K562 (cell line): ENCODE results near the gene FBXW7. TPM values are rescaled to one million over a fixed set of nuclear protein-coding genes. Genes with fewer than 3 reads are reported as not detected.
A peak's percentile ranks its signal among the peaks of the same experiment; 100 is the strongest.

ENCODE experiments used
- FOXK1 ChIP-seq: sonication (generic); formaldehyde crosslinking; IDR thresholded peaks from 2 replicates; pipeline ENCODE4 v1.8.0; 2022; ENCODE audit warnings: missing genetic modification reagents, mild to moderate bottlenecking, borderline replicate concordance
- FOXP1 ChIP-seq: sonication (generic); formaldehyde crosslinking; IDR thresholded peaks from 2 replicates; pipeline ENCODE4 v1.8.0; 2022; ENCODE audit warnings: mild to moderate bottlenecking, missing genetic modification reagents
- FUS ChIP-seq: fragments of 200-400 bp; formaldehyde crosslinking; optimal IDR thresholded peaks from 2 replicates; pipeline ENCODE3; 2017; ENCODE audit warnings: low read depth, low read length
- GTF3C2 ChIP-seq: IDR thresholded peaks from 3 replicates; pipeline ENCODE4 v1.6.1; 2011; ENCODE audit warnings: borderline replicate concordance, mild to moderate bottlenecking, moderate library complexity; ENCODE audit not compliant: insufficient read length; ENCODE audit errors: extremely low read depth
- MLLT1 ChIP-seq, 2 experiments: fragments of 450-650 bp; IDR thresholded peaks; 2 replicates each; pipeline ENCODE4 v1.6.1; 2016
- NUFIP1 ChIP-seq: fragments of 450-650 bp; IDR thresholded peaks from 2 replicates; pipeline ENCODE4 v1.6.1; 2018; ENCODE audit not compliant: partially characterized antibody
- TGIF2 ChIP-seq: sonication (generic); formaldehyde crosslinking; IDR thresholded peaks from 2 replicates; pipeline ENCODE4 v1.8.1; 2022; ENCODE audit warnings: mild to moderate bottlenecking, missing genetic modification reagents, moderate library complexity
- TSC22D4 ChIP-seq: fragments of 450-650 bp; IDR thresholded peaks from 2 replicates; pipeline ENCODE4 v1.6.1; 2016; ENCODE audit warnings: missing genetic modification characterization, missing biosample characterization, control low read depth
- VEZF1 ChIP-seq: fragments of 200-800 bp; sonication (Bioruptor generic); IDR thresholded peaks from 2 replicates; pipeline ENCODE4 v1.6.1; 2017; ENCODE audit warnings: missing genetic modification characterization, missing compliant biosample characterization
- ZNF384 ChIP-seq: IDR thresholded peaks from 2 replicates; pipeline ENCODE4 v1.6.1; 2012; ENCODE audit warnings: low read depth, low read length, improper control_type of control experiment
- ZNF398 ChIP-seq: fragments of 250-450 bp; sonication (Bioruptor Pico); IDR thresholded peaks from 2 replicates; pipeline ENCODE4 v1.8.0; 2021; ENCODE audit warnings: moderate library complexity, mild to moderate bottlenecking, inconsistent platforms
- ZNF592 ChIP-seq: fragments of 450-650 bp; IDR thresholded peaks from 2 replicates; pipeline ENCODE4 v1.6.1; 2017; ENCODE audit warnings: antibody characterized with exemption, mild to moderate bottlenecking
- ZNF655 ChIP-seq: fragments of 250-450 bp; sonication (Bioruptor Pico); IDR thresholded peaks from 2 replicates; pipeline ENCODE4 v1.5.0; 2021
- polyA plus RNA-seq, 8 experiments: library from polyadenylated mRNA; depleted of rRNA in 4 of 8; stranded (reverse) in 5 of 8; unstranded in 3 of 8; fragments of >200 nt; fragmentation: Nextera tagmentation in 2 of 8; fragmentation: Illumina TruSeq in 1 of 8; extraction: Ambion mirVana in 2 of 8; extraction: Trizol in 1 of 8; gene quantifications; 2 replicates each; pipeline versions ENCODE4 v1.2.1 to v1.2.3, GENCODE V29; 2011 to 2014; ENCODE audit warnings: inconsistent platforms in 1 of 8, missing spikeins in 1 of 8
- total RNA-seq, 7 experiments: library from RNA; depleted of rRNA in 6 of 7; stranded (reverse); fragments of >200 nt in 6 of 7; fragmentation: Illumina TruSeq in 2 of 7; extraction: Trizol in 2 of 7; gene quantifications; 2 replicates each; pipeline versions ENCODE4 v1.2.1 to v1.2.3, GENCODE V29; 2011 to 2021; ENCODE audit warnings: low replicate concordance in 1 of 7

FBXW7 gene
- total and polyA plus RNA-seq, 9 of the 15 experiments (the other 6 are each of a cell fraction or from before 2014, with no cell fraction given) = 6.8 to 44.2 (median 16.4) TPM

GRCh38 chr4:152572417-152573086, 36.7 kb upstream of the FBXW7 start (continued):
- TF ChIP-seq ZNF655 (CRISPR knock-in tag) = no peak
- TF ChIP-seq ZNF592 = no peak
- TF ChIP-seq ZNF384 = peak; percentile 96
- no peak for TF ChIP-seq FOXK1 (CRISPR knock-in tag)
- TF ChIP-seq FUS = no peak
- TF ChIP-seq FOXP1 (CRISPR knock-in tag) = no peak
- TF ChIP-seq TGIF2 = no peak
- no peak for TF ChIP-seq MLLT1 (IDR thresholded peaks at IDR 0.05)
- no peak for TF ChIP-seq GTF3C2
- TF ChIP-seq VEZF1 (CRISPR knock-in tag) = peak; percentile 50; the same call in 1 of the 2 replicates
- TF ChIP-seq NUFIP1 = no peak
- no peak for TF ChIP-seq ZNF398
- TF ChIP-seq TSC22D4 (tag) = no peak
